Endothelial cell (in vitro differentiated cells): ENCODE measurements around the gene BCL2L13. TPM values are rescaled to one million over a fixed set of nuclear protein-coding genes. Genes with fewer than 3 reads are reported as not detected.

ENCODE experiments used
- DNase-seq: peaks from one replicate; pipeline ENCODE4 v3.0.0; 2021; ENCODE audit warnings: low spot score
- H3K27ac Mint-ChIP-seq: one replicate; pipeline ENCODE4 v1.8.0; 2021; ENCODE audit warnings: mixed read lengths, inconsistent platforms; ENCODE audit not compliant: unreplicated experiment
- H3K27me3 Mint-ChIP-seq: one replicate; pipeline ENCODE4 v1.8.0; 2021; ENCODE audit warnings: mild to moderate bottlenecking, moderate library complexity, mixed read lengths, inconsistent platforms; ENCODE audit not compliant: unreplicated experiment
- H3K36me3 Mint-ChIP-seq: one replicate; pipeline ENCODE4 v1.8.0; 2021; ENCODE audit warnings: mild to moderate bottlenecking, low read depth, mixed read lengths, inconsistent platforms; ENCODE audit not compliant: unreplicated experiment
- H3K4me1 Mint-ChIP-seq: one replicate; pipeline ENCODE4 v1.8.0; 2021; ENCODE audit warnings: mild to moderate bottlenecking, mixed read lengths, inconsistent platforms; ENCODE audit not compliant: unreplicated experiment
- H3K4me3 Mint-ChIP-seq: one replicate; pipeline ENCODE4 v1.8.0; 2021; ENCODE audit warnings: mild to moderate bottlenecking, mixed read lengths, inconsistent platforms; ENCODE audit not compliant: unreplicated experiment
- H3K9me3 Mint-ChIP-seq: one replicate; pipeline ENCODE4 v1.8.0; 2021; ENCODE audit warnings: mixed read lengths, inconsistent platforms; ENCODE audit not compliant: unreplicated experiment
- CTCF ChIP-seq: fragments of 200-600 bp; sonication (generic); IDR thresholded peaks from one replicate; pipeline ENCODE4 v1.5.0; 2021; ENCODE audit warnings: antibody characterized with exemption; ENCODE audit not compliant: unreplicated experiment
- total RNA-seq: library from RNA; stranded (reverse); fragmentation: NEBNext Ultra II Directional; extraction: Animal tissue kit (Norgen Biotek cat#: 25700); gene quantifications from one replicate; pipeline ENCODE4 v1.2.1, GENCODE V29; 2021; ENCODE audit not compliant: unreplicated experiment

The BCL2L13 gene
- total RNA-seq, 1 donor from 2014 or later = 26.2 TPM

- no peak for TF ChIP-seq CTCF
- DNase-seq = no peak
- Mint-ChIP-seq H3K36me3 (peaks cover 16% of the 10 kb centered on the region), H3K4me1 (peaks cover 25% of the 10 kb centered on the region), H3K9me3 (no peaks in the 10 kb centered on the region), H3K27me3 (no peaks in the 10 kb centered on the region), H3K4me3 (no peak overlapping the region), H3K27ac (no peak overlapping the region)
Measured at GRCh38 chr22:17726928-17727897, 88.7 kb downstream of the BCL2L13 start.

GRCh38 chr22:17728786-17729185 lies 90.2 kb downstream of the BCL2L13 start:
- Mint-ChIP-seq H3K27ac (no peak overlapping the region), H3K9me3 (no peaks in the 10 kb centered on the region), H3K27me3 (no peaks in the 10 kb centered on the region), H3K4me1 (peaks cover 17% of the 10 kb centered on the region), H3K4me3 (no peak overlapping the region), H3K36me3 (peaks cover 17% of the 10 kb centered on the region)
- no peak for DNase-seq
- no peak for TF ChIP-seq CTCF

GRCh38 chr22:17729561-17729960 lies 91.0 kb downstream of the BCL2L13 start:
- DNase-seq = no peak
- no peak overlapping the region for H3K27ac Mint-ChIP-seq
- H3K9me3 Mint-ChIP-seq = no peaks in the 10 kb centered on the region
- H3K36me3 Mint-ChIP-seq = peaks cover 17% of the 10 kb centered on the region
- peaks cover 14% of the 10 kb centered on the region for H3K4me1 Mint-ChIP-seq
- H3K27me3 Mint-ChIP-seq = no peaks in the 10 kb centered on the region
- no peak for TF ChIP-seq CTCF
- H3K4me3 Mint-ChIP-seq = no peak overlapping the region

GRCh38 chr22:17732251-17732854 lies 93.8 kb downstream of the BCL2L13 start:
- Mint-ChIP-seq H3K4me1 (peaks cover 12% of the 10 kb centered on the region), H3K4me3 (no peak overlapping the region), H3K9me3 (no peaks in the 10 kb centered on the region), H3K36me3 (peaks cover 9% of the 10 kb centered on the region), H3K27ac (no peak overlapping the region), H3K27me3 (no peaks in the 10 kb centered on the region)
- TF ChIP-seq CTCF = no peak
- no peak for DNase-seq

- no peaks in the 10 kb centered on the region for H3K9me3 Mint-ChIP-seq
- DNase-seq = no peak
- no peak overlapping the region for H3K4me3 Mint-ChIP-seq
- no peak overlapping the region for H3K27ac Mint-ChIP-seq
- no peaks in the 10 kb centered on the region for H3K27me3 Mint-ChIP-seq
- peaks cover 12% of the 10 kb centered on the region for H3K4me1 Mint-ChIP-seq
- TF ChIP-seq CTCF = no peak
- peaks cover 10% of the 10 kb centered on the region for H3K36me3 Mint-ChIP-seq
Measured at GRCh38 chr22:17733466-17733865, 94.9 kb downstream of the BCL2L13 start.
